Peyer's patch (tissue), 4 donors: ENCODE measurements around the gene TGFBR2.

ENCODE experiments used
- POLR2A ChIP-seq, 2 donors: fragments of 450-650 bp; IDR thresholded peaks; one replicate each; pipeline ENCODE4 v1.5.1; 2017; ENCODE audit warnings: antibody characterized with exemption in 2 of 2, mild to moderate bottlenecking in 2 of 2, moderate library complexity in 2 of 2
- TF ChIP-seq, protein P1 (sequence below), 6 experiments: fragments of 450-650 bp in 4 of 6; fragments of 200-600 bp in 2 of 6; sonication (generic) in 1 of 6; IDR thresholded peaks; one replicate each; pipeline ENCODE4 v1.5.1; 2017 to 2019; ENCODE audit warnings: antibody characterized with exemption in 6 of 6, mild to moderate bottlenecking in 3 of 6, moderate library complexity in 1 of 6

DNA sequence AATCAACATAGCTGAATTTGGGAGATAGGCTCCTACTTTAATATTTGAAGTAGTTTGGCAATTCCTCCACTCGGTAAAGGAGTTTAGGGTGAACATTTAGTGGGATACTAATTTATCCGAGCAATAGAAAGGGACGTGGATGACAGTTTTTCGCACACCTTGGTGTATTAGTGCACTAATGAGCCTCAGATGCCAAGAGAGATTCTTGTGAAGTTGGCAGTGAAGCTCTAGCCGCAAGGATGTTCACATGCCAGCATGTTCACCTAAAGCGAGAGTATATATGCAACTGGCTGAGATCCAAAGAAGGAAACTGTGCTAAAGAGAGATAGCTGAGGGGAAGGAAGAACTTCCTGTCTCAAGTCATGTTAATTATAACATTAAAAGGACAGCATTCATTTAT, 58.5 kb downstream of the TGFBR2 start:
- TF ChIP-seq, protein P1, sequence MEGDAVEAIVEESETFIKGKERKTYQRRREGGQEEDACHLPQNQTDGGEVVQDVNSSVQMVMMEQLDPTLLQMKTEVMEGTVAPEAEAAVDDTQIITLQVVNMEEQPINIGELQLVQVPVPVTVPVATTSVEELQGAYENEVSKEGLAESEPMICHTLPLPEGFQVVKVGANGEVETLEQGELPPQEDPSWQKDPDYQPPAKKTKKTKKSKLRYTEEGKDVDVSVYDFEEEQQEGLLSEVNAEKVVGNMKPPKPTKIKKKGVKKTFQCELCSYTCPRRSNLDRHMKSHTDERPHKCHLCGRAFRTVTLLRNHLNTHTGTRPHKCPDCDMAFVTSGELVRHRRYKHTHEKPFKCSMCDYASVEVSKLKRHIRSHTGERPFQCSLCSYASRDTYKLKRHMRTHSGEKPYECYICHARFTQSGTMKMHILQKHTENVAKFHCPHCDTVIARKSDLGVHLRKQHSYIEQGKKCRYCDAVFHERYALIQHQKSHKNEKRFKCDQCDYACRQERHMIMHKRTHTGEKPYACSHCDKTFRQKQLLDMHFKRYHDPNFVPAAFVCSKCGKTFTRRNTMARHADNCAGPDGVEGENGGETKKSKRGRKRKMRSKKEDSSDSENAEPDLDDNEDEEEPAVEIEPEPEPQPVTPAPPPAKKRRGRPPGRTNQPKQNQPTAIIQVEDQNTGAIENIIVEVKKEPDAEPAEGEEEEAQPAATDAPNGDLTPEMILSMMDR (IDR thresholded peaks at IDR 0.05), result no peak
- no peak for TF ChIP-seq POLR2A (IDR thresholded peaks at IDR 0.05)
